Esophagus (tissue), 2 donors: ENCODE measurements around the gene HSPD1. TPM values are rescaled to one million over a fixed set of nuclear protein-coding genes. Genes with fewer than 3 reads are reported as not detected.

ENCODE experiments used
- H3K27ac ChIP-seq, 2 donors: one replicate each; pipeline ENCODE4 v1.5.1; 2013; ENCODE audit warnings: low read depth in 2 of 2, mild to moderate bottlenecking in 2 of 2, inconsistent platforms in 1 of 2, low read length in 1 of 2, moderate library complexity in 1 of 2
- H3K27me3 ChIP-seq, 2 donors: one replicate each; pipeline ENCODE4 v1.6.1; 2013; ENCODE audit warnings: low read length in 2 of 2, control low read depth in 1 of 2, mild to moderate bottlenecking in 1 of 2; ENCODE audit not compliant: insufficient read depth in 2 of 2, control insufficient read depth in 1 of 2
- H3K36me3 ChIP-seq, 2 donors: one replicate each; pipeline ENCODE4 v1.6.1; 2013; ENCODE audit warnings: low read length in 1 of 2; ENCODE audit not compliant: control insufficient read depth in 2 of 2, insufficient read depth in 2 of 2
- H3K4me1 ChIP-seq, 2 donors: one replicate each; pipeline ENCODE4 v1.6.1; 2013; ENCODE audit warnings: low read length in 1 of 2; ENCODE audit not compliant: control insufficient read depth in 2 of 2, insufficient read depth in 2 of 2
- H3K4me3 ChIP-seq, 2 donors: one replicate each; pipeline ENCODE4 v1.5.1; 2013; ENCODE audit warnings: low read length in 2 of 2, mild to moderate bottlenecking in 2 of 2, low read depth in 1 of 2, moderate library complexity in 1 of 2
- H3K9me3 ChIP-seq, 2 donors: one replicate each; pipeline ENCODE4 v1.6.1; 2013; ENCODE audit warnings: mild to moderate bottlenecking in 2 of 2, low read depth in 1 of 2, low read length in 1 of 2, moderate library complexity in 1 of 2; ENCODE audit not compliant: control insufficient read depth in 2 of 2, insufficient read depth in 1 of 2
- WGBS, 2 donors: extraction: QIAGEN DNeasy Blood & Tissue Kit; methylation state at CpG; one replicate each; pipeline ENCODE4 v1.1.7; 2013; 5-methylcytosine and 5-hydroxymethylcytosine counted together
- polyA plus RNA-seq, 2 donors: library from polyadenylated mRNA; stranded (reverse); fragments of 200-250 nt; gene quantifications; one replicate each; pipeline ENCODE4 v1.2.3, GENCODE V29; 2013
- donor health status: healthy with polysubstance abuse.
- donor health status: Bipolar disorder and iron deficiency.

The HSPD1 gene
- polyA plus RNA-seq, 2 donors: 75.0 to 120 TPM

DNA sequence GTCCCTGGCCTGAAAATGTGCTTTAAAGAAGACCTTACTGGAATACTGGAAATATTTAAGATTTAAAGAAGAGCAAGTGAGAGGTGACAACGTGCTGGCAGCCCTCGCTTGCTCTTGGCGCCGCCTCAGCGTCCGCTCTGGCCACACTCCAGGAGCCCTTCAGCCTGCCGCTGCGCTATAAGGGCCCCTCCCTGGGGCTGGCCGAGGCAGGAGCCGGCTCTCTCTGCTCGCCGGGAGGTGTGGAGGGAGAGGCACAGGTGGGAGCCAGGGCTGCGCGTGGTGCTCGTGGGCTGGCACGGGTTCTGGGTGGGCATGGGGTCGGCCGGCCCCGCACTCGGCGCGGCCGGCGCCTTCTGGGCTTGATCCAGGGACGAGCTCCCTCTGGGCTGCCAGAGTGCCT is 49.2 kb downstream of the HSPD1 start:
- no peak overlapping the region for H3K4me3 ChIP-seq
- no peaks in the 10 kb centered on the region for H3K36me3 ChIP-seq
- H3K27ac ChIP-seq: no peak overlapping the region
- WGBS, 2 donors: 89 to 91% methylated on average over 25 of the region's 25 CpGs
- H3K9me3 ChIP-seq: no peaks in the 10 kb centered on the region
- no peaks in the 10 kb centered on the region for H3K4me1 ChIP-seq
- no peaks in the 10 kb centered on the region for H3K27me3 ChIP-seq

DNA sequence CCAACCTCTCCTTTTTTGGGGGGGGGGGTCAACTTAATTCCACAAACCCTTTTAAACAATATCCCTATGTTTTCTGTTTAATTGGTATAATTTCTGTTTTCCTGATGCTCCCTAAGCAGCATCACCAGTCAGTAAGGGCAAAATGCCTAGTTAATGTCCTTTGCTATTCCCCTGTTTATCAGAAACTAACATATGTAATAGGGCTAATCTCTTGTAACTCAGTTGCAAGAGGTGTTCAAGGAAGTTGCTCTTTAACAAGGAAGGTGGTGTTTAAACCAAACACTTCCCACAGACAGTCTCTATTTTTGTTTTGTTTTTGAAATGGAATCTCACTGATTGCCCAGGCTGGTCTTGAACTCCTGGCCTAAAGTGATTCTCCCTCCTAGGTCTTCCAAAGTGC is 52.8 kb downstream of the HSPD1 start:
- no peaks in the 10 kb centered on the region for H3K27me3 ChIP-seq
- no peaks in the 10 kb centered on the region for H3K4me1 ChIP-seq
- H3K27ac ChIP-seq: no peak overlapping the region
- H3K36me3 ChIP-seq: no peaks in the 10 kb centered on the region
- H3K9me3 ChIP-seq: no peaks in the 10 kb centered on the region
- no peak overlapping the region for H3K4me3 ChIP-seq

DNA sequence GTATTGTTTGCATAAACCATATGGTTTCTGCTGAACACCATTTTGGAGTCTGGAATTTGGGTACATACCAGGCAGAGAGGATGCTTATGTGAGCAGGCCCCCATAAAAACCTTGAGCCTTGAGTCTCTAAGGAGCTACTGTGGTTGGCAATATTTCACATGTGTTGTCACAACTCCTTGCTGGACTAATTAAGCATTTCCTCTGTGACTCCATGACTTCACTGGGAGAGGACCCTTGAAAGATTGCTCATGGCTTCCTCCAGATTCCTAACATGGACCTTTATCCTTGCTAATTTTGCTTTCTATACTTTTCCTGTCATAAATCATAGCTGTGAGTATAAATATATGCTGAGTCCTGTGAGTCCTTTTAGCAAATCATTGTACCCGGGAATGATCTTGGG is 53.9 kb downstream of the HSPD1 start:
- Histone ChIP-seq H3K9me3 (no peaks in the 10 kb centered on the region), H3K4me3 (no peak overlapping the region), H3K36me3 (no peaks in the 10 kb centered on the region), H3K27me3 (no peaks in the 10 kb centered on the region), H3K4me1 (no peaks in the 10 kb centered on the region), H3K27ac (no peak overlapping the region)
- 82 to 91% methylated on average over 1 of the region's 1 CpG for WGBS, 2 donors

DNA sequence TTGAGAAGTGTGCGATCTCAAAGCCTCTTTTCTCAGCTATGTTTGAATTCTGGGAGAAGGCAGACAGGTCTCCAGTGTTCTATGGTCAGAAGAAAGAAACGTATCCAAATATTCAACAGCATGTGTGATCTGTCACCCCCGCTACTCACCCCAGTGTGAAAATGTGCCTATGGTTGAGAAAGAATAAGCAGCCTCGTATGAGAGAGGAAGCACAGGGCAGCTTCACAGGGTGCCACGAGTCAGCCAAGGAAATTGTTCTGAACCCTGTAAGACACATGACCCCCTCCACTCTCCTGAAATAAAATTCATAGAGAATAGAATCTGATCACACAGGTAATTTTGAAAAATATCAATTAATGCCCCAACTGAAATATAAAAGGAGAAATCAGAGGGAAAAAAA is 56.8 kb downstream of the HSPD1 start:
- H3K4me1 ChIP-seq: no peaks in the 10 kb centered on the region
- H3K27me3 ChIP-seq: no peaks in the 10 kb centered on the region
- no peak overlapping the region for H3K4me3 ChIP-seq
- H3K27ac ChIP-seq: no peak overlapping the region
- WGBS, 2 donors: 64 to 68% methylated on average over 5 of the region's 5 CpGs
- no peaks in the 10 kb centered on the region for H3K36me3 ChIP-seq
- H3K9me3 ChIP-seq: no peaks in the 10 kb centered on the region

DNA sequence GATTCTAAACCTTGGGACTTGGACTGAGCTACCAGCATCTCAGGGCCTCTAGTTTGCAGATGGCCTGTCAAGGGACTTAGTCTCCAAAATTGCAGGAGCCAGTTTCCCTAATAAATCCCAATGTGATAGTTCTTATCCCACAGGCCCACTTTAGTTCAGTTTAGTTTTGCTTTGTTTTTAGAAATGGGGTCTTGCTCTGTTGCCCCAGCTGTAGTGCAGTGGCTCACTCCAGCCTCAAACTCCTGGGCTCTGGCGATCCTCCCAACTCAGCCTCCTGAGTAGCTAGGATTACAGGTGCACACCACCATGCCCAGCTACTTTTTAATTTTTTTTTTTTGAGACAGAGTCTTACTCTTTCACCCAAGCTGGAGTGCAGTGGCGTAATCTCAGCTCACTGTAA is 62.3 kb downstream of the HSPD1 start:
- no peak overlapping the region for H3K27ac ChIP-seq
- H3K27me3 ChIP-seq: no peaks in the 10 kb centered on the region
- WGBS, 2 donors: 98 to 100% methylated on average over 2 of the region's 2 CpGs
- H3K36me3 ChIP-seq: no peaks in the 10 kb centered on the region
- H3K9me3 ChIP-seq: no peaks in the 10 kb centered on the region
- H3K4me1 ChIP-seq: no peaks in the 10 kb centered on the region
- H3K4me3 ChIP-seq: no peak overlapping the region

Other genes with a start within 250 kb of the HSPD1 start
- gene ANKRD44, start 189.1 kb downstream of the HSPD1 start, polyA plus RNA-seq: 1 to 10 TPM; 1.1 to 1.5 TPM
- gene SF3B1, start 64.8 kb downstream of the HSPD1 start, polyA plus RNA-seq: 100 to 1,000 TPM; 120 to 231 TPM
- gene COQ10B, start 46.3 kb downstream of the HSPD1 start, polyA plus RNA-seq: 10 to 100 TPM; 10.6 to 12.0 TPM
- 100 to 1,000 TPM; 149 to 216 TPM for gene HSPE1, start 539 bp upstream of the HSPD1 start, polyA plus RNA-seq
- gene MOB4, start 16.2 kb upstream of the HSPD1 start, polyA plus RNA-seq: 10 to 100 TPM; 26.4 to 33.2 TPM
- under 1 TPM; 0.24 to 0.38 TPM for gene RFTN2, start 175.7 kb upstream of the HSPD1 start, polyA plus RNA-seq
- gene MARS2, start 205.5 kb upstream of the HSPD1 start, polyA plus RNA-seq: 1 to 10 TPM; 2.1 to 4.1 TPM